Caki2 (cell line): ENCODE measurements around the gene RHBDL1. TPM values are rescaled to one million over a fixed set of nuclear protein-coding genes. Genes with fewer than 3 reads are reported as not detected.

ENCODE experiments used
- DNase-seq: peaks from one replicate; pipeline ENCODE4 v3.0.0-alpha.2; 2015; ENCODE audit warnings: low read depth
- in situ Hi-C: cut with HindIII; loops from 2 replicates; pipeline ENCODE4 v1.10.0; 2016; ENCODE audit warnings: low sequenced_read_pairs, low pct_unique_long_range_greater_than_20kb, mixed read lengths
- total RNA-seq: library from RNA; depleted of rRNA; stranded (reverse); fragments of >200 nt; shearing (Covaris generic); gene quantifications from 2 replicates; pipeline ENCODE4 v1.2.3, GENCODE V29; 2014; ENCODE audit warnings: low replicate concordance; rRNA removed

Gene RHBDL1
- 0.12 and 0.68 TPM in 2 replicates for total RNA-seq

DNA sequence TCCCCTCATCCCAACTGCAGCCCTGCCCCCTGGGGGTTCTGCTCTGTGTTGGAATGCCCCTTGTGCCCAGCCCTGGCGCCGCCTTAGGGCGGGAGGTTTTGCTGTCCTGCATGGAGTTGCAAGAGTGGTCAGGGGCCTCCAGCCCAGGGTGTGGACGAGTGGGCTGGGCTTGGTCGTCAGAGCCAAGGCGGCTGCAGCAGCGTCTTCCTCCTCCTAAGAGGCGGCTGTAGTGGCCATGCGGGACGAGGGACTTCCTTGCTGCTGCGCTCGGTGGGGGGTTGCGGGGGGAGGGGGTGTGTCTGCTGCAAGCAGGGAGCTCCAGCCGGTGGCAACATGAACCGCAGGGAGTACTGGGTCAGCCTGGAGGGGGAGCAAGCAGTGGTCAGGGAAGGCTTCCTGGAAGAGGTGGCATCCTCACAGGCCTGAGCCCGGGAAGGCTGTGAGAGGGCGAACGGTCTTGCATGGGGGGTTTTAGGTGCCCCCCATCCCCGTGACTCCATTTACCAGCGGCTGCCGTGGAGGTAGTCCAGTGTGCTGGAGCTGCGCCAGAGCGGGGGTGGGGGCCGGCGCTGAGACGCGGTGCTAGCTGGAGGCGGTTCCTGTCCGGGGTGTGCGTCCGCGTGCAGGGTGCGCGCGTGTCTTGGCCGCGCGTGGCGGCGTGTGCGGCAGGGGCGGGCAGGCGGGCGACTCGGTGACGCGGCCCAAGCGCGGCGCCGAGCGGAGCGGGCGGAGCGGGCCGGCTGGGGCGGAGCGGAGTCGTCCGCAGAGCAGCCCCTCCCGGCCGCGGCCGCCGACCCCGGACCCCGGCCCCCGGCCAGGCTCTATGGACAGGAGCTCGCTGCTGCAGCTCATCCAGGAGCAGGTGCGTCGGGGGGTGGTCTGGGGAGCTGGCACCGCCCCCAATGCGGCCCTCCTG lies at the start of gene RHBDL1:
Gene RHBDL1, plus strand, starts transcription at position 704 of the 916 bp plus-strand sequence. Its CDS starts 120 bp downstream, at position 824.
- no peak for DNase-seq

GRCh38 chr16:625977-626765 lies 49.3 kb upstream of the RHBDL1 start:
- no peak for DNase-seq
- in situ Hi-C loops, result no loop called here

More for the DNA sequence above, at the start of gene RHBDL1:
- in situ Hi-C loops, result no loop called here

GRCh38 chr16:626787-627453 lies 48.6 kb upstream of the RHBDL1 start:
- in situ Hi-C loops, result no loop called here
- DNase-seq, result peak; percentile 97

- in situ Hi-C loops, result no loop called here
- peak; percentile 98 for DNase-seq
Observed at GRCh38 chr16:627454-628239, 47.8 kb upstream of the RHBDL1 start.

- no peak for DNase-seq
- in situ Hi-C loops, result no loop called here
Observed at GRCh38 chr16:628321-629061, 47.0 kb upstream of the RHBDL1 start.

GRCh38 chr16:629185-629832 lies 46.2 kb upstream of the RHBDL1 start:
- DNase-seq, result no peak
- in situ Hi-C loops, result no loop called here

DNA sequence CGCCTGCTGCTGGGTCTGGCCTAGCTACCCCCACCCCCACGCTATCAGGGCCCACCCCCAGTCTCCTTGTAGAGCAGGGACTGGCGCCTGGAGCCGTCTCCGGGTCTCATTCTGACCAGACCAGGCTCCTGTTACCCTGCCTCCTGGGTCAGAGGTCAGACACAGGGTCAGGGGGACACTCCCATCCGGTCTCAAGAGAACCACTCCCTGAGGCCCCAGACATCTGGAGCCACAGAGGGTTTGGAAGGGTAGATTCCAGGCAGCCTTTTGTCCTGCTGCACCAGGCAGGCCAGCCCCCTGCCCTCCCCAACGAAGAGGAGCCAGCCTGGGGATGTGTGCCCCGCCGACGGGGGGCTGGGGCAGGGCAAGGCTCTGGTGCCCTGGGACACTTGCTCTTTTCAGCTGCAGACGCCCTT lies 45.6 kb upstream of the RHBDL1 start:
- no peak for DNase-seq
- in situ Hi-C loops, result no loop called here

- in situ Hi-C loops, result no loop called here
- DNase-seq, result no peak
Observed at GRCh38 chr16:630249-630814, 45.1 kb upstream of the RHBDL1 start.

- DNase-seq, result no peak
- in situ Hi-C loops, result no loop called here
Observed at GRCh38 chr16:630815-631405, 44.6 kb upstream of the RHBDL1 start, which contains the start of gene WFIKKN1. WFIKKN1 (plus strand) TSS chr16:630985; CDS start chr16:631254, 269 bp downstream.

DNA sequence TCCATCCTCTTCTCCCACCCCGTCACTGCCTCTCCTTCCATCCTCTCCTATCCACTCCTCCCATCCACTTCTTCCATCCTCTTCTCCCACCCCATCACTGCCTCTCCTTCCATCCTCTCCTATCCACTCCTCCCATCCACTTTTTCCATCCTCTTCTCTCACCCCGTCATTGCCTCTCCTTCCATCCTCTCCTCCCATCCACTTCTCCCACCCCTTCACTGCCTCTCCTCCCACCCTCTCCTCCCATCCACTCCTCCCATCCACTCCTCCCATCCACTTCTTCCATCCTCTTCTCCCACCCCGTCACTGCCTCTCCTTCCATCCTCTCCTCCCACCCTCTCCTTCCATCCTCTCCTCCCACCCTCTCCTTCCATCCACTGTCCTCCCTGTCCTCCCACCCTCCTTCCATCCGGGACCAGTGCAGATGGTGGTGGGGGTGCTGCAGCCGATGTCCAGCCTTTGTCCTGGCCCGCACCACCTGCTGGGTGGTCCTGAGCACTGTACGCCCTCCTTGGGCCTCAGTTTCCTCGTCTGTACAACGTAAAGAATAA lies 43.6 kb upstream of the RHBDL1 start:
- no peak for DNase-seq
- in situ Hi-C loops, result no loop called here

DNA sequence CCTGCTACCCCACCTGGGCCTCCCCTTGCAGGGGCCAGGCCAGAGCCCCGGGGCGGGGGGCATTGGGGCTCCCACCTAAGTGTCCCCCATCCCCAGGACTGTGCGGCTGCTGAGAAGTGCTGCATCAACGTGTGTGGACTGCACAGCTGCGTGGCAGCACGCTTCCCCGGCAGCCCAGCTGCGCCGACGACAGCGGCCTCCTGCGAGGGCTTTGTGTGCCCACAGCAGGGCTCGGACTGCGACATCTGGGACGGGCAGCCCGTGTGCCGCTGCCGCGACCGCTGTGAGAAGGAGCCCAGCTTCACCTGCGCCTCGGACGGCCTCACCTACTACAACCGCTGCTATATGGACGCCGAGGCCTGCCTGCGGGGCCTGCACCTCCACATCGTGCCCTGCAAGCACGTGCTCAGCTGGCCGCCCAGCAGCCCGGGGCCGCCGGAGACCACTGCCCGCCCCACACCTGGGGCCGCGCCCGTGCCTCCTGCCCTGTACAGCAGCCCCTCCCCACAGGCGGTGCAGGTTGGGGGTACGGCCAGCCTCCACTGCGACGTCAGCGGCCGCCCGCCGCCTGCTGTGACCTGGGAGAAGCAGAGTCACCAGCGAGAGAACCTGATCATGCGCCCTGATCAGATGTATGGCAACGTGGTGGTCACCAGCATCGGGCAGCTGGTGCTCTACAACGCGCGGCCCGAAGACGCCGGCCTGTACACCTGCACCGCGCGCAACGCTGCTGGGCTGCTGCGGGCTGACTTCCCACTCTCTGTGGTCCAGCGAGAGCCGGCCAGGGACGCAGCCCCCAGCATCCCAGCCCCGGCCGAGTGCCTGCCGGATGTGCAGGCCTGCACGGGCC lies 42.8 kb upstream of the RHBDL1 start:
- DNase-seq, result no peak
- in situ Hi-C loops, result no loop called here

DNA sequence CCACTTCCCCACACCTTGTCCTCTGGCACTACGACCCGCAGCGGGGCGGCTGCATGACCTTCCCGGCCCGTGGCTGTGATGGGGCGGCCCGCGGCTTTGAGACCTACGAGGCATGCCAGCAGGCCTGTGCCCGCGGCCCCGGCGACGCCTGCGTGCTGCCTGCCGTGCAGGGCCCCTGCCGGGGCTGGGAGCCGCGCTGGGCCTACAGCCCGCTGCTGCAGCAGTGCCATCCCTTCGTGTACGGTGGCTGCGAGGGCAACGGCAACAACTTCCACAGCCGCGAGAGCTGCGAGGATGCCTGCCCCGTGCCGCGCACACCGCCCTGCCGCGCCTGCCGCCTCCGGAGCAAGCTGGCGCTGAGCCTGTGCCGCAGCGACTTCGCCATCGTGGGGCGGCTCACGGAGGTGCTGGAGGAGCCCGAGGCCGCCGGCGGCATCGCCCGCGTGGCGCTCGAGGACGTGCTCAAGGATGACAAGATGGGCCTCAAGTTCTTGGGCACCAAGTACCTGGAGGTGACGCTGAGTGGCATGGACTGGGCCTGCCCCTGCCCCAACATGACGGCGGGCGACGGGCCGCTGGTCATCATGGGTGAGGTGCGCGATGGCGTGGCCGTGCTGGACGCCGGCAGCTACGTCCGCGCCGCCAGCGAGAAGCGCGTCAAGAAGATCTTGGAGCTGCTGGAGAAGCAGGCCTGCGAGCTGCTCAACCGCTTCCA lies 42.0 kb upstream of the RHBDL1 start:
- no peak for DNase-seq
- in situ Hi-C loops, result no loop called here

- in situ Hi-C loops, result no loop called here
- DNase-seq, result no peak
Observed at GRCh38 chr16:634051-634670, 41.3 kb upstream of the RHBDL1 start.

DNA sequence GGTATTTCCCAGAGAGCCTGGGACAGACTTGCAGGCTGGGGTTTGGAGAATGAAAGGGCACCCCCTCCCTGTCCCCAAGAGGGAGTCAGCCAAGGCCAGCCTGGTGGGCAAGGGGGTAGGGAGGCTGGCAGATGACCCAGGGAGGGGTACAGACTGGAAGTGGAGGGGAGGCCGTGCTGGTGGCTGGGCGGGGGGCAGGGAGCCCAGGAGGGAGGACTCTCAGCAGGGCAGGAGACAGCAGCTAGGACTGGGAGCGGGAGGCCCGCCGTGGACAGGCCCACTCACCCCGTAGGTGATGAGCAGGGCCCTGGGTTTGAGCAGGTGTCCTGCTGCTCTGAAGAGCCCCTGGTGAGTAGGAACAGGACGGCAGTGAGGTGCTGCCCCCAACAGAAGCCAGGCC lies 40.5 kb upstream of the RHBDL1 start:
- in situ Hi-C loops, result no loop called here
- no peak for DNase-seq
